ENCODE measurements around the gene CRIP1. TPM values are rescaled to one million over a fixed set of nuclear protein-coding genes. Genes with fewer than 3 reads are reported as not detected.
A peak's percentile ranks its signal among the peaks of the same experiment; 100 is the strongest.

CRIP1 gene
- total and polyA plus RNA-seq, 2 donors (not counting 1 experiment from before 2014, with no cell fraction given): 210 to 563 TPM

DNA sequence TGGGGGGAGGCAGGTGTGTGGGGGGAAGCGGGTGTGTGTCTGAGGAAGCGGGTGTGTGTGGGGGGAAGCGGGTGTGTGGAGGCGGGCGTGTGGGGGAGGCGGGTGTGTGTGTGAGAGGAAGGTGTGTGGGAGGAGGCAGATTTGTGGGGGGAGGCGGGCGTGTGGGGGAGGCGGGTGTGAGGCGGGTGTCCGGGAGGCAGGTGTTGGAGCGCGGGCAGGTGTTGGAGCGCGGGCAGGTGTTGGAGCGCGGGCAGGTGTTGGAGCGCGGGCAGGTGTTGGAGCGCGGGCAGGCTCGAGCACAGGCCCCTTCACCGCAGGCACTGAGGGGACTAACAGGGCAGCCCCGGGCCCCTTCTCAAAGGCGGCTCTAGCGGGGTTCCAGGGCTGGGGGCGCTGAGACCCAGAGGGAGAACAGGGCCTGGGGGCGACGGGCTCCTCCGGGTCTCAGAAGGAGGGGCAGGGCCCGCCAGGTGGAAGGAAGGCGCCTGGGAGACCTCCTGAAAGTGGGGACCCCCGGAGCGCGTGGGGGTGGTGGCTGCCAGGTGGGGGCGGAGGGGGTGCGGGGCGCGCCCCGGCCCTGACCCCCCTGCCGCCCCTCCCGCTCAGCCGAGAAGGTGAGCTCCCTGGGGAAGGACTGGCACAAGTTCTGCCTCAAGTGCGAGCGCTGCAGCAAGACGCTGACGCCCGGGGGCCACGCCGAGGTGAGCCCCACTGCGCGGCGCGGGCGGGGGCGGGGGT, 8.9 kb upstream of the CRIP1 start:
- Histone ChIP-seq H3K27me3 (replicated peaks in 1 of 4; ENCODE audit: control extremely low read depth in 1 of 4, control insufficient read depth in 3 of 4, insufficient read depth in 4 of 4, low read length in 3 of 4) (peaks cover 0 to 39% (median 11%) of the 10 kb centered on the region in 4 experiments), H3K9me3 (ENCODE audit: control extremely low read depth in 1 of 3, control insufficient read depth in 2 of 3, insufficient read depth in 1 of 3, low read length in 2 of 3) (peaks cover 0 to 40% (median 0%) of the 10 kb centered on the region in 3 donors), H3K9ac (ENCODE audit: low read length) (peak overlapping the region; percentile 43), H3K4me1 (ENCODE audit: control insufficient read depth in 2 of 2, insufficient read depth in 2 of 2, low read length in 2 of 2) (peaks cover 71 to 79% of the 10 kb centered on the region in 2 donors), H3K36me3 (replicated peaks in 1 of 2; ENCODE audit: control extremely low read depth in 1 of 2, control insufficient read depth in 1 of 2, extremely low read depth in 1 of 2, insufficient read depth in 2 of 2, low read length in 1 of 2) (no peaks in the 10 kb centered on the region), H3K4me3 (ENCODE audit: control extremely low read depth in 1 of 5, extremely low read depth in 1 of 5, insufficient read depth in 1 of 5, low read depth in 2 of 5, low read length in 4 of 5) (peak overlapping the region in 2 of 5 experiments; percentile 38 to 49), H2AFZ (ENCODE audit: insufficient read depth, low read depth, low read length, poor library complexity, severe bottlenecking) (no peak overlapping the region), H3K79me2 (ENCODE audit: control insufficient read depth, insufficient read depth, low read length) (no peaks in the 10 kb centered on the region), H3K4me2 (replicated peaks; ENCODE audit: low read depth, low read length, poor library complexity, severe bottlenecking) (peak overlapping the region; percentile 95), H4K20me1 (ENCODE audit: control insufficient read depth, insufficient read depth, low read length, poor library complexity, severe bottlenecking) (peaks cover 10% of the 10 kb centered on the region), H3K27ac (ENCODE audit: low read length in 2 of 2) (peak overlapping the region; percentile 34 to 54)
- POLR2A ChIA-PET: interaction anchor here (0.6 to 1.2 kb wide), 3 partner anchors 12 to 467 kb away, joined by 3 to 6 read pairs (median 3); no protein-coding TSS in a partner anchor
- DNase-seq (peak; percentile 90), ATAC-seq (ENCODE audit: low read depth) (peak; percentile 7)
- peak overlapping the region; percentile 89 for H3K27ac Mint-ChIP-seq
- H3K4me1 Mint-ChIP-seq: peaks cover 64% of the 10 kb centered on the region
- 7% methylated on average over 44 of the region's 56 CpGs for WGBS (ENCODE audit: insufficient coverage)
- CTCF ChIA-PET: interaction anchor here (7.3 kb wide), 1 partner anchor 13 kb away, joined by 121 read pairs; the partner anchor contains the start of gene TEDC1
- peak overlapping the region; percentile 70 for H3K4me3 Mint-ChIP-seq
- intact Hi-C loops (cut with micrococcal nuclease): no loop called here
- H3K27me3 Mint-ChIP-seq: no peaks in the 10 kb centered on the region
- H3K9me3 Mint-ChIP-seq (ENCODE audit: insufficient read depth): no peaks in the 10 kb centered on the region
- TF ChIP-seq EZH2 (IDR thresholded peaks at IDR 0.05; ENCODE audit: borderline replicate concordance, insufficient read depth, low read depth, low read length, poor library complexity, severe bottlenecking): no peak
- TF ChIP-seq CTCF (IDR thresholded peaks at IDR 0.05): no peak
